AG04450 (cell line): ENCODE data around the gene CACNA1C. TPM values are rescaled to one million over a fixed set of nuclear protein-coding genes. Genes with fewer than 3 reads are reported as not detected.

Experiments used
- CTCF ChIA-PET: fragments of 300-600, 350-600 bp; formaldehyde crosslinking; extraction: SDS; loops from one replicate; lab custom pipeline; 2022; ENCODE audit warnings: antibody characterized with exemption, inconsistent platforms; lab: Charles Lee
- POLR2A ChIA-PET: fragments of 350-600 bp; formaldehyde crosslinking; extraction: SDS; loops from one replicate; lab custom pipeline; 2021; ENCODE audit warnings: antibody characterized with exemption, inconsistent platforms; lab: Yijun Ruan, JAX
- DNase-seq: peaks from one replicate; pipeline ENCODE4 v3.0.0-alpha.2; 2011; ENCODE audit warnings: low read depth, low spot score
- H3K27ac ChIP-seq: one replicate; pipeline ENCODE4 v1.5.1; 2012; ENCODE audit warnings: low read depth, low read length, control low read depth
- H3K27me3 ChIP-seq: one replicate; pipeline ENCODE4 v1.6.0; 2012; ENCODE audit warnings: low read length; ENCODE audit not compliant: control insufficient read depth, insufficient read depth
- H3K4me3 ChIP-seq: 2 replicates; pipeline ENCODE4 v1.5.1; 2011; ENCODE audit warnings: mild to moderate bottlenecking, low read depth, low read length, control low read depth
- H3K9me3 ChIP-seq: 2 replicates; pipeline ENCODE4 v1.5.1; 2012; ENCODE audit warnings: low read length; ENCODE audit not compliant: control insufficient read depth, insufficient read depth
- CTCF ChIP-seq: IDR thresholded peaks from 2 replicates; pipeline ENCODE4 v1.5.1; 2011; ENCODE audit warnings: low read depth, low read length, control low read depth, inconsistent platforms
- polyA plus RNA-seq: library from polyadenylated mRNA; depleted of rRNA; stranded (reverse); fragments of >200 nt; gene quantifications from 2 replicates; pipeline ENCODE4 v1.2.3, GENCODE V29; 2011

CACNA1C gene
- polyA plus RNA-seq, 1 experiment = 5.9 TPM

- DNase-seq = no peak
- ChIA-PET CTCF (interaction anchor here (0.6 to 3.4 kb wide), 8 partner anchors 10 to 420 kb away, joined by 3 to 11 read pairs (median 5); no protein-coding TSS in a partner anchor), POLR2A (no interaction called here)
Observed at GRCh38 chr12:2360630-2361170, 307.9 kb downstream of the CACNA1C start.

GRCh38 chr12:2363836-2364609 is 311.2 kb downstream of the CACNA1C start:
- Histone ChIP-seq H3K27me3 (no peaks in the 10 kb centered on the region), H3K9me3 (peaks cover 3% of the 10 kb centered on the region; the same call in 1 of the 2 replicates), H3K27ac (no peak overlapping the region), H3K4me3 (no peak overlapping the region)
- ChIA-PET CTCF (no interaction called here), POLR2A (no interaction called here)
- no peak for DNase-seq
- TF ChIP-seq CTCF = no peak

More at GRCh38 chr12:2360630-2361170, 307.9 kb downstream of the CACNA1C start:
- H3K27me3 ChIP-seq = no peaks in the 10 kb centered on the region
- no peaks in the 10 kb centered on the region; the same call in 1 of the 2 replicates for H3K9me3 ChIP-seq
- no peak overlapping the region for H3K4me3 ChIP-seq
- no peak overlapping the region for H3K27ac ChIP-seq
- peak; percentile 44 for TF ChIP-seq CTCF

GRCh38 chr12:2364631-2365051 is 311.9 kb downstream of the CACNA1C start:
- H3K4me3 ChIP-seq = no peak overlapping the region
- no peak for DNase-seq
- ChIA-PET CTCF (no interaction called here), POLR2A (no interaction called here)
- H3K27ac ChIP-seq = no peak overlapping the region
- peaks cover 3% of the 10 kb centered on the region; the same call in 1 of the 2 replicates for H3K9me3 ChIP-seq
- H3K27me3 ChIP-seq = no peaks in the 10 kb centered on the region
- no peak for TF ChIP-seq CTCF

- ChIA-PET CTCF (no interaction called here), POLR2A (no interaction called here)
Observed at GRCh38 chr12:2366711-2367110, 313.9 kb downstream of the CACNA1C start.

More at GRCh38 chr12:2366711-2367110, 313.9 kb downstream of the CACNA1C start:
- DNase-seq = no peak
- Histone ChIP-seq H3K27ac (no peak overlapping the region), H3K27me3 (no peaks in the 10 kb centered on the region), H3K9me3 (peaks cover 3% of the 10 kb centered on the region; the same call in 1 of the 2 replicates), H3K4me3 (no peak overlapping the region)
- no peak for TF ChIP-seq CTCF
